Right hindlimb (tissue), 1 donor: Measurements from ENCODE around the gene CCDC136.

Experiments used
- DNase-seq: peaks from one replicate; pipeline ENCODE4 v3.0.0-alpha.2; 2018

The CCDC136 gene

GRCh38 chr7:128865996-128866877 lies 74.5 kb downstream of the CCDC136 start:
- no peak for DNase-seq

- no peak for DNase-seq
Observed at GRCh38 chr7:128867241-128867640, 75.5 kb downstream of the CCDC136 start.

GRCh38 chr7:128867842-128868623 lies 76.3 kb downstream of the CCDC136 start:
- DNase-seq, result no peak

- no peak for DNase-seq
Observed at GRCh38 chr7:128868624-128869137, 76.9 kb downstream of the CCDC136 start.

GRCh38 chr7:128869138-128869943 lies 77.6 kb downstream of the CCDC136 start:
- DNase-seq, result peak; percentile 67

GRCh38 chr7:128869944-128870285 lies 78.1 kb downstream of the CCDC136 start:
- no peak for DNase-seq

GRCh38 chr7:128871050-128871449 lies 79.3 kb downstream of the CCDC136 start:
- no peak for DNase-seq
